ENCODE measurements around the gene ROR2. TPM values are rescaled to one million over a fixed set of nuclear protein-coding genes. Genes with fewer than 3 reads are reported as not detected.

ROR2 gene
- total RNA-seq, 1 donor from 2014 or later = 3.8 TPM

DNA sequence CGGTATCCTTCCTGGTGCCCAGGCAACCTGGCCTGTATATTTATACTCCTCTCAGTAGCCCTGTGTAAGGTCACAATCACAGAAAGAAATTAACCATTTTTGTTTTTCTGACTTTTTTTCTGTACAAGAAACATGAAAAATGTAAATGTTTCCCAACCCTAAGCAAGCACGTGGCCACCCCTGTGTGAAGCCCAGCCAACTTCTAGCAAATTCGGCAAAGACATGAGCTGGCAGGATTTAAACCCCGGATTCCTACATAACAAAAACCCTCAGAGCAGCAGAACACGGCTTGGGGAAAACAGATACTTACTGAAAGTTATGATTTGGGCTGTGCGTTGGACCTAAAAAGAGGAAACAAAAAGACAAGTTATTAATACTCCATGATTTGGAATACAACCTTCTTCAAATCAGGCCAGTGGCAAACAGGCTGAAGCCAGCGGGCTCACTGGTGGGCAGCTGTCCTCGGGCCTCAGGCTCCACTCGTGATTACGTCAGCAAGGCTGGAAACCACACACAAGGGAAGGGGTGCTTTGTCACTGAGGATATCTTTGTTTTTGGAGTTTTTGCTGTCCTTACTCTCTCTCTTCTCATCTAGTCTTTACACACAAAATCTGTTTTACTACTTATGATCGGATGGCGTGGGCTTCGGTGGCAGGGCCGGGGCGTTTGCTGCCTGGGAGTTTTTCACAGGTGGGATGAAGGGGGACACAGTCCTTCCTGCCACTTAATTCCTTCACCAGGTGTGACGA lies 194.1 kb downstream of the ROR2 start:
- ATAC-seq = no peak

DNA sequence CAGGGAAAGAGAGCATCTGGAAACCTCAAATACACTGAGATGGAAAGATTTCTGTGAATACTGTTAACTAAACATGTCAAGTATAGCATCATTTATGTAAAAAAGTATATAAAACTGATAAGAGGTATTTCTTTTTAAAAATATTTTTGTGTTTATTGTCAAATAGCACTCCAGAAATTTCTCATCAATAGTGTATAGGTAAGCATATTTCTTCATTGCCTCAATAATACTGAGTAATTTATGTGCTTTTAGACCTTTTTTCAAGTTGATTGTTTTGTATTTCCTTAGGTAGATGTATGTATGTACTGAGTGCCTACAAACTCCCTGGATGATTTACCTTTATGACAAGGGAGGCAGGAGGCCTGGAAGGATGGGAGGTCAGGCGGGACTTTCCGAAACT lies 196.3 kb downstream of the ROR2 start:
- ATAC-seq = no peak
- no peak for DNase-seq
- no peaks in the 10 kb centered on the region for H3K9me3 ChIP-seq

More for the DNA sequence above, 194.1 kb downstream of the ROR2 start:
- no peak for DNase-seq
- no peaks in the 10 kb centered on the region for H3K4me1 ChIP-seq
- H3K4me3 ChIP-seq = no peak overlapping the region
- no peaks in the 10 kb centered on the region for H3K9me3 ChIP-seq
- no peak for TF ChIP-seq CTCF (IDR thresholded peaks at IDR 0.05)
- no peaks in the 10 kb centered on the region for H3K36me3 ChIP-seq
- intact Hi-C loops (cut with DNase I) = no loop called here
- no peak overlapping the region for H3K27ac ChIP-seq
- H3K27me3 ChIP-seq (ENCODE audit: low read depth) = no peaks in the 10 kb centered on the region

GRCh38 chr9:91751922-91752321 lies 198.1 kb downstream of the ROR2 start:
- Histone ChIP-seq H3K4me1 (no peaks in the 10 kb centered on the region), H3K27ac (no peak overlapping the region), H3K9me3 (no peaks in the 10 kb centered on the region), H3K27me3 (ENCODE audit: low read depth) (no peaks in the 10 kb centered on the region), H3K4me3 (no peak overlapping the region), H3K36me3 (no peaks in the 10 kb centered on the region)
- DNase-seq (no peak), ATAC-seq (no peak)
- no peak for TF ChIP-seq CTCF (IDR thresholded peaks at IDR 0.05)
- intact Hi-C loops (cut with DNase I) = no loop called here

More for the DNA sequence above, 196.3 kb downstream of the ROR2 start:
- H3K27me3 ChIP-seq (ENCODE audit: low read depth) = no peaks in the 10 kb centered on the region
- intact Hi-C loops (cut with DNase I) = no loop called here
- no peak overlapping the region for H3K27ac ChIP-seq
- no peak for TF ChIP-seq CTCF (IDR thresholded peaks at IDR 0.05)
- H3K36me3 ChIP-seq = no peaks in the 10 kb centered on the region
- H3K4me3 ChIP-seq = no peak overlapping the region
- H3K4me1 ChIP-seq = no peaks in the 10 kb centered on the region

DNA sequence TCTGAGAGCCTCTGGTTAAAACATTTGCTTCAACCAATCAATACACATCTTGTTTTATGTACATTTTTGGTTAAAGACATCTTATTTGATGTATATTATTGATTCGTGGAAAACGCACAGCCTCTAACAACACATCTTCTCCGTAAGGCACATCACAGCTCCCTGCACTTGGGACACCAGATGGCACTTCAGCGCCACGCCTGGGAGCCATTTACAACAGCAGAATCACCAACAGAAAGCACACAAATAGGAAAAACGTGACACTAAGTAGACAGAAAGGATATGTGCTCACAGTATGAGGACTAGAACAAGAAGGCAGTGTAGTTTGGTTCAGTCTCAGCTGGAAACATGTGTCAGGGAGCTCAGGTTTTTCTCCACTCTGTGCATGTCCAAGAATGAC lies 199.7 kb downstream of the ROR2 start:
- no peaks in the 10 kb centered on the region for H3K27me3 ChIP-seq (ENCODE audit: low read depth)
- no peak overlapping the region for H3K4me3 ChIP-seq
- no peaks in the 10 kb centered on the region for H3K36me3 ChIP-seq
- TF ChIP-seq CTCF (IDR thresholded peaks at IDR 0.05) = no peak
- H3K27ac ChIP-seq = no peak overlapping the region
- H3K4me1 ChIP-seq = no peaks in the 10 kb centered on the region
- H3K9me3 ChIP-seq = no peaks in the 10 kb centered on the region
- DNase-seq = no peak
- intact Hi-C loops (cut with DNase I) = no loop called here
- ATAC-seq = no peak

DNA sequence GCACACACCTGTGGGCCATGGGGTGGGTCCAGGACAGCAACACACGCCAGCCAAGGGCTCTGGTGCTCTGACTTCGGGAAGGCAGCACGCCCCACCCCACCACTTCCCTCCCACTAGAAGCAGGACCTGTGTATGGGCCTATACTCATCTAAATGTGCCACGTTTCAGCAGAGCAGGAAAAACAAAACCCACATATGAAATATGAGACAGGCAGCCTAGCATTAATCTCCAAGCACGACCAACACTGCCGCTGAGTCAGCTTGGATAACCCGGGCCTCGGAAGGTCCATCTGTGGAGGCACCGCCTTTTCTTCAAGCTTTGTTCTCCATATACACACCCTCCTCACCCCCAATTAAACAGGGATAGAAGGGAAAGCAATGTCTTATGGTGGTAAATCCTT lies 203.1 kb downstream of the ROR2 start:
- Histone ChIP-seq H3K4me3 (no peak overlapping the region), H3K4me1 (no peaks in the 10 kb centered on the region), H3K27me3 (ENCODE audit: low read depth) (no peaks in the 10 kb centered on the region), H3K27ac (no peak overlapping the region), H3K36me3 (no peaks in the 10 kb centered on the region), H3K9me3 (no peaks in the 10 kb centered on the region)
- intact Hi-C loops (cut with DNase I) = no loop called here
- no peak for DNase-seq
- no peak for ATAC-seq
- TF ChIP-seq CTCF (IDR thresholded peaks at IDR 0.05) = no peak

Measured in lower lobe of right lung (tissue), 2 donors.